Liver (tissue), 9 donors: ENCODE data around the gene PIAS1. TPM values are rescaled to one million over a fixed set of nuclear protein-coding genes. Genes with fewer than 3 reads are reported as not detected.

ENCODE experiments used
- DNase-seq: peaks from one replicate; pipeline ENCODE4 v3.0.0-alpha.2; 2017; ENCODE audit warnings: low spot score
- H3K27ac ChIP-seq, 2 donors: one replicate each; pipeline ENCODE4 v1.7.0; 2013; ENCODE audit warnings: inconsistent platforms in 2 of 2, low read length in 2 of 2, control low read depth in 1 of 2, low read depth in 1 of 2, mild to moderate bottlenecking in 1 of 2
- H3K27me3 ChIP-seq, 4 donors: one replicate each; pipeline versions ENCODE4 v1.6.1 to v1.7.0; 2013; ENCODE audit warnings: low read length in 3 of 4, inconsistent platforms in 1 of 4, mild to moderate bottlenecking in 1 of 4, moderate library complexity in 1 of 4; ENCODE audit not compliant: control insufficient read depth in 4 of 4, insufficient read depth in 4 of 4
- H3K36me3 ChIP-seq, 4 donors: one replicate each; pipeline versions ENCODE4 v1.6.1 to v1.7.0; 2013; ENCODE audit warnings: low read length in 3 of 4, mild to moderate bottlenecking in 3 of 4, low read depth in 1 of 4, moderate library complexity in 1 of 4; ENCODE audit not compliant: control insufficient read depth in 4 of 4, insufficient read depth in 3 of 4
- H3K4me1 ChIP-seq, 4 donors: one replicate each; pipeline versions ENCODE4 v1.6.1 to v1.7.0; 2013; ENCODE audit warnings: low read length in 3 of 4, mild to moderate bottlenecking in 3 of 4, moderate library complexity in 1 of 4; ENCODE audit not compliant: control insufficient read depth in 4 of 4, insufficient read depth in 4 of 4
- H3K4me3 ChIP-seq, 3 donors: one replicate each; pipeline versions ENCODE4 v1.6.1 to v1.7.0; 2013; ENCODE audit warnings: low read length in 3 of 3, control low read depth in 1 of 3, low read depth in 1 of 3, mild to moderate bottlenecking in 1 of 3
- H3K9ac ChIP-seq, 2 donors: one replicate each; pipeline ENCODE4 v1.7.0; 2013; ENCODE audit warnings: low read length in 2 of 2, mild to moderate bottlenecking in 2 of 2, moderate library complexity in 2 of 2, control low read depth in 1 of 2, low read depth in 1 of 2
- H3K9me3 ChIP-seq, 4 donors: one replicate each; pipeline versions ENCODE4 v1.6.1 to v1.7.0; 2013; ENCODE audit warnings: low read length in 3 of 4; ENCODE audit not compliant: control insufficient read depth in 4 of 4
- EGR1 ChIP-seq, 2 donors: IDR thresholded peaks; 2 replicates each; pipeline ENCODE4 v1.6.1; 2016 to 2018; ENCODE audit warnings: antibody characterized with exemption in 2 of 2, low read depth in 2 of 2
- FOXA1 ChIP-seq: IDR thresholded peaks from 2 replicates; pipeline ENCODE4 v1.6.1; 2016; ENCODE audit warnings: antibody characterized with exemption
- FOXA2 ChIP-seq: IDR thresholded peaks from 2 replicates; pipeline ENCODE4 v1.6.1; 2016; ENCODE audit warnings: antibody characterized with exemption
- GABPA ChIP-seq, 2 donors: IDR thresholded peaks in 1 of 2; conservative IDR thresholded peaks in 1 of 2; 2 replicates each; pipeline ENCODE4 v1.6.1; 2016; ENCODE audit warnings: antibody characterized with exemption in 2 of 2, mild to moderate bottlenecking in 1 of 2, moderate library complexity in 1 of 2
- HNF4A ChIP-seq, 2 donors: conservative IDR thresholded peaks; 2 replicates each; pipeline ENCODE4 v1.6.1; 2016; ENCODE audit warnings: antibody characterized with exemption in 2 of 2, mild to moderate bottlenecking in 2 of 2
- HNF4G ChIP-seq: IDR thresholded peaks from 2 replicates; pipeline ENCODE4 v1.6.1; 2016; ENCODE audit warnings: antibody characterized with exemption
- NR2F2 ChIP-seq: IDR thresholded peaks from 2 replicates; pipeline ENCODE4 v1.6.1; 2016; ENCODE audit warnings: antibody characterized with exemption
- RAD21 ChIP-seq, 2 donors: IDR thresholded peaks; 2 replicates each; pipeline ENCODE4 v1.6.1; 2016; ENCODE audit warnings: antibody characterized with exemption in 2 of 2, mild to moderate bottlenecking in 2 of 2
- RXRA ChIP-seq, 2 donors: IDR thresholded peaks; 2 replicates each; pipeline ENCODE4 v1.6.1; 2017 to 2018; ENCODE audit warnings: antibody characterized with exemption in 2 of 2, mild to moderate bottlenecking in 1 of 2
- SP1 ChIP-seq: IDR thresholded peaks from 2 replicates; pipeline ENCODE4 v1.6.1; 2018; ENCODE audit warnings: antibody characterized with exemption, mild to moderate bottlenecking
- WGBS: extraction: QIAGEN DNeasy Blood & Tissue Kit; methylation state at CpG from one replicate; pipeline ENCODE4 v1.1.7; 2013; 5-methylcytosine and 5-hydroxymethylcytosine counted together
- polyA plus RNA-seq, 2 donors: library from polyadenylated mRNA; stranded (reverse) in 1 of 2; unstranded in 1 of 2; fragments of 200-250 nt in 1 of 2; fragments of >200 nt in 1 of 2; fragmentation: Nextera tagmentation in 1 of 2; extraction: Ambion mirVana in 1 of 2; gene quantifications; one replicate each; pipeline versions ENCODE4 v1.2.1 to v1.2.3, GENCODE V29; 2013 to 2015
- total RNA-seq, 2 donors: library from RNA; depleted of rRNA; stranded (reverse); fragments of >200 nt; gene quantifications; one replicate each; pipeline ENCODE4 v1.2.3, GENCODE V29; 2014
- TF ChIP-seq, protein P1 (sequence below): fragments of 150-350 bp; IDR thresholded peaks from 2 replicates; pipeline ENCODE4 v1.5.1; 2017; ENCODE audit warnings: improper control_type of control experiment, low read depth, low read length; ENCODE audit not compliant: missing input control
- TF ChIP-seq, protein P2 (sequence below): IDR thresholded peaks from 2 replicates; pipeline ENCODE4 v1.6.1; 2016; ENCODE audit warnings: antibody characterized with exemption
- TF ChIP-seq, protein P3 (sequence below): IDR thresholded peaks from 2 replicates; pipeline ENCODE4 v1.6.1; 2016; ENCODE audit warnings: antibody characterized with exemption, mild to moderate bottlenecking
- TF ChIP-seq, protein P4 (sequence below): IDR thresholded peaks from 2 replicates; pipeline ENCODE4 v1.6.1; 2016; ENCODE audit warnings: antibody characterized with exemption
- TF ChIP-seq, protein P5 (sequence below): IDR thresholded peaks from 2 replicates; pipeline ENCODE4 v1.6.1; 2016; ENCODE audit warnings: antibody characterized with exemption
- donor health status: healthy.
- donor health status: healthy.
- donor health status: healthy.
- donor health status: healthy.
- donor health status: healthy.

Gene PIAS1
- total and polyA plus RNA-seq, 4 donors = 5.6 to 18.8 (median 13.2) TPM

DNA sequence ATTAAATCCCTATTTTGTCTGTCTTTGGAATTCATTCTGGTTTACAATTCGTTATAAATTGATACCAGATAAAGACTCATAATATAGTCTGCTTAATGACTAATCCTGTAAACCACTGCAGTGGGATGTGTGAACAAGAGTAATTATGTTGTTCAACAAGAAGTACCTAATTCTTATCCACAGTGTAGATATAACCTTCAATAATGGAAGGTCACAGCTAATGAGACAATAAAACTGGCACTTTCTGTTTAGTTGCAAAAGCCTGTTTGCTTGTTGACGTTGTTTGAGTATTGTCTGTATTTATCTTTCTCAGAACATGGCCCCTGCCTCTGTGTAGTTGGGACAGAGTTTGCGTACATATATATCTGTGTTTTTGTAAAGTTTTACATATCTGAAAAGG lies 26.7 kb downstream of the PIAS1 start:
- no peak for DNase-seq
- H3K27me3 ChIP-seq = no peaks in the 10 kb centered on the region
- H3K9ac ChIP-seq = no peak overlapping the region
- no peaks in the 10 kb centered on the region for H3K9me3 ChIP-seq
- no peaks in the 10 kb centered on the region for H3K36me3 ChIP-seq
- peaks cover 6 to 57% (median 31%) of the 10 kb centered on the region in 4 donors for H3K4me1 ChIP-seq
- H3K27ac ChIP-seq = no peak overlapping the region
- no peak overlapping the region for H3K4me3 ChIP-seq
- TF ChIP-seq, protein P1, sequence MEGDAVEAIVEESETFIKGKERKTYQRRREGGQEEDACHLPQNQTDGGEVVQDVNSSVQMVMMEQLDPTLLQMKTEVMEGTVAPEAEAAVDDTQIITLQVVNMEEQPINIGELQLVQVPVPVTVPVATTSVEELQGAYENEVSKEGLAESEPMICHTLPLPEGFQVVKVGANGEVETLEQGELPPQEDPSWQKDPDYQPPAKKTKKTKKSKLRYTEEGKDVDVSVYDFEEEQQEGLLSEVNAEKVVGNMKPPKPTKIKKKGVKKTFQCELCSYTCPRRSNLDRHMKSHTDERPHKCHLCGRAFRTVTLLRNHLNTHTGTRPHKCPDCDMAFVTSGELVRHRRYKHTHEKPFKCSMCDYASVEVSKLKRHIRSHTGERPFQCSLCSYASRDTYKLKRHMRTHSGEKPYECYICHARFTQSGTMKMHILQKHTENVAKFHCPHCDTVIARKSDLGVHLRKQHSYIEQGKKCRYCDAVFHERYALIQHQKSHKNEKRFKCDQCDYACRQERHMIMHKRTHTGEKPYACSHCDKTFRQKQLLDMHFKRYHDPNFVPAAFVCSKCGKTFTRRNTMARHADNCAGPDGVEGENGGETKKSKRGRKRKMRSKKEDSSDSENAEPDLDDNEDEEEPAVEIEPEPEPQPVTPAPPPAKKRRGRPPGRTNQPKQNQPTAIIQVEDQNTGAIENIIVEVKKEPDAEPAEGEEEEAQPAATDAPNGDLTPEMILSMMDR = no peak
- TF ChIP-seq FOXA1 (no peak), HNF4A (conservative IDR thresholded peaks at IDR 0.05) (no peak), GABPA (IDR thresholded peaks at IDR 0.05 in 1 of 2, conservative IDR thresholded peaks at IDR 0.05 in 1 of 2) (no peak), SP1 (no peak), FOXA2 (no peak)
- TF ChIP-seq, protein P2, sequence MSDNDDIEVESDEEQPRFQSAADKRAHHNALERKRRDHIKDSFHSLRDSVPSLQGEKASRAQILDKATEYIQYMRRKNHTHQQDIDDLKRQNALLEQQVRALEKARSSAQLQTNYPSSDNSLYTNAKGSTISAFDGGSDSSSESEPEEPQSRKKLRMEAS = no peak
- TF ChIP-seq, protein P3, sequence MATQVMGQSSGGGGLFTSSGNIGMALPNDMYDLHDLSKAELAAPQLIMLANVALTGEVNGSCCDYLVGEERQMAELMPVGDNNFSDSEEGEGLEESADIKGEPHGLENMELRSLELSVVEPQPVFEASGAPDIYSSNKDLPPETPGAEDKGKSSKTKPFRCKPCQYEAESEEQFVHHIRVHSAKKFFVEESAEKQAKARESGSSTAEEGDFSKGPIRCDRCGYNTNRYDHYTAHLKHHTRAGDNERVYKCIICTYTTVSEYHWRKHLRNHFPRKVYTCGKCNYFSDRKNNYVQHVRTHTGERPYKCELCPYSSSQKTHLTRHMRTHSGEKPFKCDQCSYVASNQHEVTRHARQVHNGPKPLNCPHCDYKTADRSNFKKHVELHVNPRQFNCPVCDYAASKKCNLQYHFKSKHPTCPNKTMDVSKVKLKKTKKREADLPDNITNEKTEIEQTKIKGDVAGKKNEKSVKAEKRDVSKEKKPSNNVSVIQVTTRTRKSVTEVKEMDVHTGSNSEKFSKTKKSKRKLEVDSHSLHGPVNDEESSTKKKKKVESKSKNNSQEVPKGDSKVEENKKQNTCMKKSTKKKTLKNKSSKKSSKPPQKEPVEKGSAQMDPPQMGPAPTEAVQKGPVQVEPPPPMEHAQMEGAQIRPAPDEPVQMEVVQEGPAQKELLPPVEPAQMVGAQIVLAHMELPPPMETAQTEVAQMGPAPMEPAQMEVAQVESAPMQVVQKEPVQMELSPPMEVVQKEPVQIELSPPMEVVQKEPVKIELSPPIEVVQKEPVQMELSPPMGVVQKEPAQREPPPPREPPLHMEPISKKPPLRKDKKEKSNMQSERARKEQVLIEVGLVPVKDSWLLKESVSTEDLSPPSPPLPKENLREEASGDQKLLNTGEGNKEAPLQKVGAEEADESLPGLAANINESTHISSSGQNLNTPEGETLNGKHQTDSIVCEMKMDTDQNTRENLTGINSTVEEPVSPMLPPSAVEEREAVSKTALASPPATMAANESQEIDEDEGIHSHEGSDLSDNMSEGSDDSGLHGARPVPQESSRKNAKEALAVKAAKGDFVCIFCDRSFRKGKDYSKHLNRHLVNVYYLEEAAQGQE = no peak
- WGBS = 49% methylated on average over 3 of the region's 3 CpGs

DNA sequence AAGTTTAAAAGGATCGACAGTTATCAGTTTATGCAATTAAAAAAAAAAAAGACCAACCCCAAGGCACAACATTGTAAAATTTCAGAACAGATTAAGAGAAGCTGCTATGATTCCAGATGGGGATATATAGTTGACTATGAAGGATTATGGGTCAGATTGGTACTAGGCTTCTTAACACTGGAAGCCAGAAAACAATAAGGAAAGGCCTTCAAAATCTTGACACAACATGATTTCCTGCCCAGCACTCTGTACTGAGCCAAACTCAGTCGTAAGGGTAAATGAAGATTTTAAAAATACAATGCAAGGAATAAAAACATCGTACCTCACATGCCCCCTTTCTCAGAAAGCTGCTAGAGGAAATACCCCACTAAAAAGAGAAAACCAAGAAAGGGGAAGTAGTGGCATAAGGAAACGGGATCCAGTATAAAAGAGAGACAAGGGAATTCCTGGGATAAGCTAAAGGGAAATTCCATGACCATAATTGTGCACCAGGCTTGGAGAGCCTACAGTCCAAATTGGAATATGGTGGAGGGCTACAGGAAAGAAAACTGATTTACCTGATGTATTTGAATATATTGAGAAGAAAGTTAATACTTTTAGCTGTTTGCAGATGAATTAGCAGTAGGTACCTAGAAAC lies 27.9 kb downstream of the PIAS1 start:
- Histone ChIP-seq H3K36me3 (peaks cover 0 to 5% (median 2%) of the 10 kb centered on the region in 4 donors), H3K4me3 (no peak overlapping the region), H3K27ac (no peak overlapping the region), H3K4me1 (peaks cover 4 to 57% (median 31%) of the 10 kb centered on the region in 4 donors), H3K27me3 (no peaks in the 10 kb centered on the region), H3K9ac (no peak overlapping the region), H3K9me3 (no peaks in the 10 kb centered on the region)
- WGBS = 72% methylated on average over 4 of the region's 4 CpGs
- TF ChIP-seq HNF4G (no peak), GABPA (IDR thresholded peaks at IDR 0.05 in 1 of 2, conservative IDR thresholded peaks at IDR 0.05 in 1 of 2) (no peak), RAD21 (IDR thresholded peaks at IDR 0.05) (no peak), SP1 (no peak), NR2F2 (no peak), FOXA1 (no peak), EGR1 (IDR thresholded peaks at IDR 0.05; ENCODE audit: low read depth in 2 of 2) (no peak), RXRA (IDR thresholded peaks at IDR 0.05) (no peak), FOXA2 (no peak)
- TF ChIP-seq, protein P4, sequence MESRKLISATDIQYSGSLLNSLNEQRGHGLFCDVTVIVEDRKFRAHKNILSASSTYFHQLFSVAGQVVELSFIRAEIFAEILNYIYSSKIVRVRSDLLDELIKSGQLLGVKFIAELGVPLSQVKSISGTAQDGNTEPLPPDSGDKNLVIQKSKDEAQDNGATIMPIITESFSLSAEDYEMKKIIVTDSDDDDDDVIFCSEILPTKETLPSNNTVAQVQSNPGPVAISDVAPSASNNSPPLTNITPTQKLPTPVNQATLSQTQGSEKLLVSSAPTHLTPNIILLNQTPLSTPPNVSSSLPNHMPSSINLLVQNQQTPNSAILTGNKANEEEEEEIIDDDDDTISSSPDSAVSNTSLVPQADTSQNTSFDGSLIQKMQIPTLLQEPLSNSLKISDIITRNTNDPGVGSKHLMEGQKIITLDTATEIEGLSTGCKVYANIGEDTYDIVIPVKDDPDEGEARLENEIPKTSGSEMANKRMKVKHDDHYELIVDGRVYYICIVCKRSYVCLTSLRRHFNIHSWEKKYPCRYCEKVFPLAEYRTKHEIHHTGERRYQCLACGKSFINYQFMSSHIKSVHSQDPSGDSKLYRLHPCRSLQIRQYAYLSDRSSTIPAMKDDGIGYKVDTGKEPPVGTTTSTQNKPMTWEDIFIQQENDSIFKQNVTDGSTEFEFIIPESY = no peak
- TF ChIP-seq, protein P3 = no peak
- TF ChIP-seq, protein P5, sequence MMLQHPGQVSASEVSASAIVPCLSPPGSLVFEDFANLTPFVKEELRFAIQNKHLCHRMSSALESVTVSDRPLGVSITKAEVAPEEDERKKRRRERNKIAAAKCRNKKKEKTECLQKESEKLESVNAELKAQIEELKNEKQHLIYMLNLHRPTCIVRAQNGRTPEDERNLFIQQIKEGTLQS = no peak
- TF ChIP-seq, protein P1 = no peak
- DNase-seq = no peak
